Renal pelvis (tissue), 4 donors: ENCODE results near the gene CUEDC1. TPM values are rescaled to one million over a fixed set of nuclear protein-coding genes. Genes with fewer than 3 reads are reported as not detected.
A peak's percentile ranks its signal among the peaks of the same experiment; 100 is the strongest.
"Not testable (repeated sequence)": the region's sequence is repeated elsewhere in the genome, so short reads cannot be mapped to it uniquely, and the experiment has no call there.

Experiments used
- DNase-seq: peaks from one replicate; pipeline ENCODE4 v3.0.0-alpha.2; 2013
- polyA plus RNA-seq, 3 donors: library from polyadenylated mRNA; unstranded; fragments of 120-200 nt; gene quantifications; one replicate each; pipeline ENCODE4 v1.2.1, GENCODE V29; 2013; ENCODE audit not compliant: insufficient read length in 3 of 3

CUEDC1 gene
- polyA plus RNA-seq, 3 donors = 45.1 to 51.0 (median 46.2) TPM

DNA sequence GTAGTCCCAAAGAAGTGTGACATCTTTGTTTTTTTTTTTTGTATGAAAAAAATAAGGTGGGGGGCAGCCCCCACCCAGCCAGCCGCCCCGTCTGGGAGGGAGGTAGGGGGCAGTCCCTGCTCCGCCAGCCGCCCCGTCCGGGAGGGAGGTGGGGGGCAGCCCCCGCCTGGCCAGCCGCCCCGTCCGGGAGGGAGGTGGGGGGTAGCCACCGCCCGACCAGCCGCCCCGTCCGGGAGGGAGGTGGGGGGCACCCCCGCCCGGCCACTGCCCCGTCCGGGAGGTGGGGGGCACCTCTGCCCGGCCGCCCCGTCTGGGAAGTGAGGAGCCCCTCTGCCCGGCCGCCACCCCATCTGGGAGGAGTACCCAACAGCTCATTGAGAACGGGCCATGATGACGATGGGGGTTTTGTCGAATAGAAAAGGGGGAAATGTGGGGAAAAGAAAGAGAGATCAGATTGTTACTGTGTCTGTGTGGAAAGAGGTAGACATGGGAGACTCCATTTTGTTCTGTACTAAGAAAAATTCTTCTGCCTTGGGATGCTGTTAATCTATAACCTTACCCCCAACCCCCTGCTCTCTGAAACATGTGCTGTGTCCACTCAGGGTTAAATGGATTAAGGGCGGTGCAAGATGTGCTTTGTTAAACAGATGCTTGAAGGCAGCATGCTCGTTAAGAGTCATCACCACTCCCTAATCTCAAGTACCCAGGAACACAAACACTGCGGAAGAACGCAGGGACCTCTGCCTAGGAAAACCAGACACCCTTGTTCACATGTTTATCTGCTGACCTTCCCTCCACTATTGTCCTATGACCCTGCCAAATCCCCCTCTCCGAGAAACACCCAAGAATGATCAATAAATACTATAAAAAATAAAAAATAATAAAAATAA lies 108.9 kb downstream of the CUEDC1 start:
- DNase-seq = not testable (repeated sequence)

DNA sequence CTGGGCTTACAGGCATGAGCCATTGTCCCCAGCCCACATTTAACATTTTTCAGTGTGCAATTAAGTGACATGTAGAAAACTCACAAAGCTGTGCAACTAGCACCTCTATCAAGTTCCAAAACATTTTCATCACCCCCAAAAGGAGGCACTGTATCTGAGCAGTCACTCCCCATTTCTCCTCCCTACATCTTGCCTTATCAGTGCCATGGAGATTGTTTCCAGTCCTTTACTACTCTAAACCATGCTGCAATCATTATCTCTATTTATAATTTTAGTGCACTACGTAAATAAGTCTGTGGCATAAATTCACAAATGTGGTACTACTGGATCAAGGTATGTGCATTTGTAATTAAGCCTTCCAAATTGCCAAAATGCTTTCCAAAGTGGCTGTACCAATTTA lies 112.9 kb downstream of the CUEDC1 start:
- DNase-seq = no peak

DNA sequence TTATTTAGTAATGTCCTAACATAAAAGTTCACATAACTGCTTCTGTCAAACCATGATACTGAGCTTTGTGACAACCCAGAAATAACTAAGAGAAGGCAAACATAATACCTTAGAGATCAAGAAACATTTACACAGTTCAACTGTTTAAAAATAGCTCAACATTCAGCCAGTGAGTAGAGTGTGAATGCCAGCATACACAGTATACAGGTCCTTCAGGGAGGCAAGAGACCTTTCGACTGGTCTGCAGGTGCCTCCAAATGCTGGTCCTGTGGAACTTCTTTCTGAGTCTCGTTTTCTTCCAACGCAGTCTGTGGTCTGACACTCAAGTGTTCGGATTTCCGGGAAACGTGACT lies 115.7 kb downstream of the CUEDC1 start:
- DNase-seq = no peak

DNA sequence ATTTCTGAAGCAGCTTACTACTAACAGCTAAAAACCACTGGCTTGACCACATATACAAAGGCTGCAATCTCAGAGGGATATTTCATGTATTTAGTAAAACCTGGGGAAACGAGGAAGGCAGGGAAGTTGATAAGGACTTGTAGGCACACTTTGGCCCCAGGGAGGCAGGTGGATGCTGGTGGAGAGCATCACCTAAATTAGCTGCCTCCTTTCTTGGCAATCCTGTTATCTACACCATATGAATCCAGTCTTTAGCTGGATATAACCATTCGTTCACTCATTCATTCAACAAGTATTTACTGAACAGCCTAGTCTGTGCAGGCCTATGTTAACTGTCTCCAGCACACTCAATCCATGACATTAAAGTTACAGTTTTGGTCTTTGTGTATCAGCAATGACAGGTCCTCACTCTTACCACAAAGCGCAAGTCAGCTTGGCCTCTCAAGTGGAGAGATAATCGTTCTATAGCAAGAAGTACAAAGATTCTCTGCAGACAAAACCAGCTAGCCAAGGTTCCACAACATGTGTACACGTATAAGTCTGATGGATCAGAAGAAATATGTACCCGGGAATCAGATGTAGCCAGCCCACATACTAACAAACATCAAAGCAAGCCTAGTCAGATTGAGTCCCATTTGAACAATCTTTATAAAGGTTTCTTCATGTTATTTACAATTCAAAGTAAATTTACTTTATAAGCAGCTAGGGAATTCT lies 116.2 kb downstream of the CUEDC1 start:
- DNase-seq = no peak

DNA sequence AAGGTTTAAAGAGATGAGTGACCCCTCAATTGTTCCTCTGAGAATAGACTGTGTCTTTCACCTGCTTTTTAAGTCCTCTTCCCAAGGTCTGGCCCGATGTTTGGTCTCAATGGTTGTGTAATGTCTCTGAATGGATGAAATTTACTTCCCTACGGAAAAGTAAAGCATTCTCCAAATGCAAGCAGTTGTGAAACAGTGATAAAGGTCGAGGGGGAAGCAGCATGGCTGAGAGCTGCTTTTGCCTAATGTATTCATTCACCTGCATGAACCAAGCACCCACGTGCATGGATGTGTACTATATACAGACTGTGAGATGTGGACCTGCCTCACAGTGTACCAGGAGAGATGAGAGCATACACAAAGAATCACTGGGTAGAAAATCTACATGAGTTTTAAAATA lies 116.8 kb downstream of the CUEDC1 start:
- DNase-seq = no peak

DNA sequence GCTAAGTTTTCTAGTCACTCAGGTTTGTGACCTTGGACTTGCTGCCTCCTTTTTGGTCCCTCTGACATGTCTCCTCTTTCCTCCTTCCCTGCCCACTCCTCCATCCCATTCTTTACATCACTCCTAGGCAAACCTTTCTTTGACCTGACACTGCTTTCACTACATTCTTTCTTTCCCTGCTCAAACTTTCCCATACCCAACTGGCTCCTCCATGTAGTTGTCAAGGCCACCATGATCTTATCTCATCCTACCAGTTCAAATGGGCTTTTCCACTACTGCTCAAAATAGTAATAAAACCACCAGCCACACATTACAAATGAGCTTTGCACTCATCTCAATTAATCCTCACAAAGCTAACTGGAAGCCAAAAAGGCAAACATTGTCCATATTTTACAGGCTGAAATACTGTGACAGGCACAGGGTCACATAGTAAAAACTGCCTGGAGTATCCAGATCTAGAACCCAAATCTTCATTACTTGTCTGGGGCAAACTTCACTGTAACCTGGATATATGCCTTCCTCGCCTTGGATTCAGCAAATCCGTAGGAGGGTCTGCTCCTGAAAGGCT lies 119.8 kb downstream of the CUEDC1 start:
- no peak for DNase-seq

DNA sequence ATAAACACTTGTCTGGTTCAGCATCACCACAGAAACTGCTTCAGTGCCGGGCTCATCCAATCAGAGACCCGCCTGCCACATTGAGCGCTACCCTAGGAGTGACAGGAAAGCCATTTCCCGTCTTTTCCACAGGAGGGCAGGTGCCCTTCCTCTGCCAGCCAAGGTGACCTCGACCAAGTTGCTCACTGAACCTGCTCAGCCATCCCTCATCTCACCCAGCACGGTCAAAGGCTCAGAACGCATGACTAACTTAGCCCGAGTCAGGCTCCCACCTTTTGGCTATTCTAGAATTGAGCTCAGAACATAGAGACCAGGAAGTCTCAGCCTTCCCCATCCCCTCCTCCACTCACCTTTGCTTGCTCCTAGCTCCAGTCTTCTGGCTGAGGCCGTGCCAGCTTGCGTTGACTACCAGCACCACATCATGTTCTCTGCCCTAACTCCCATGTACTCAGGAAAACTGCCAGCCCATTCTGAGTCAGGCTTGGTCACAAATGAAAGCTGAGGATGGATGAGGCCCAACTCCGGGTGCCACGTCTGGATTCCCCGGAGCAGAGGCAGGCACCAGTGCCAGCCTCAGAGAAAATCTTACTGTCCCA lies 121.0 kb downstream of the CUEDC1 start:
- no peak for DNase-seq

DNA sequence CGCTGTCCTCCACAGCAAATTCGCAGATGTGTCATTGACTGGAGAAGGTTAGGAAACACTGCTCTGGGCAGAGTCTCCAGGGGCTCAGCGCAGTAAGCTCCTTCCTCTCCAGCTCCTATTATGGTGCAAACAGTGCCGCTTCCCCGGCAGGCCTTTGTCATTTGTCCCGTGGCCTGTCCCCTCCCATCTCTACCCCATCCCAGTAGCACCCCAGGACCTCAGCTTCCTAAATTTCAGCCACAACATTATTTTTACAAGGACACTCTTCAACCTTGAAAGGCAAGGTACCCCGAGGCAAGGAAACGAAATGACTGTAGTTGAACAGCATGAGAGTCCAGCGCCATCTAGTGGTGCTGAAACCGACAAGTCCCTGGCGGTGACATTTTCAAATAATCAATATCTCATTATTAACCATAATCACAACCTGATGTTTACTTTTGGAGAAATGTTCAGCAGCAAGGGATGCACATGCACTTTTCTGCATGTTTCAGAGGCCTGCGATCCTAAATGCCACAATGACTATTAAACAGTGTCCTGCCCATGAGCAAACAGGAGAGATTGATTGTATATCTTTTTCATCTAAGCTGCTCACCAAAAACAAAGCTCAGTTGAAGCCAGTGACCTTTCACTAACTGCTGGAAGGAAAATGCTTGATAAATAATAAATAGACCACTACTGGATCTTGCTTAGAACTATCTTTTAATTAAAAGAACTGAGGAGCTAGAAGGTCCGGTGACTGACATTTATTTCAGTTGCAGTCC lies 121.9 kb downstream of the CUEDC1 start:
- DNase-seq = peak; percentile 75

DNA sequence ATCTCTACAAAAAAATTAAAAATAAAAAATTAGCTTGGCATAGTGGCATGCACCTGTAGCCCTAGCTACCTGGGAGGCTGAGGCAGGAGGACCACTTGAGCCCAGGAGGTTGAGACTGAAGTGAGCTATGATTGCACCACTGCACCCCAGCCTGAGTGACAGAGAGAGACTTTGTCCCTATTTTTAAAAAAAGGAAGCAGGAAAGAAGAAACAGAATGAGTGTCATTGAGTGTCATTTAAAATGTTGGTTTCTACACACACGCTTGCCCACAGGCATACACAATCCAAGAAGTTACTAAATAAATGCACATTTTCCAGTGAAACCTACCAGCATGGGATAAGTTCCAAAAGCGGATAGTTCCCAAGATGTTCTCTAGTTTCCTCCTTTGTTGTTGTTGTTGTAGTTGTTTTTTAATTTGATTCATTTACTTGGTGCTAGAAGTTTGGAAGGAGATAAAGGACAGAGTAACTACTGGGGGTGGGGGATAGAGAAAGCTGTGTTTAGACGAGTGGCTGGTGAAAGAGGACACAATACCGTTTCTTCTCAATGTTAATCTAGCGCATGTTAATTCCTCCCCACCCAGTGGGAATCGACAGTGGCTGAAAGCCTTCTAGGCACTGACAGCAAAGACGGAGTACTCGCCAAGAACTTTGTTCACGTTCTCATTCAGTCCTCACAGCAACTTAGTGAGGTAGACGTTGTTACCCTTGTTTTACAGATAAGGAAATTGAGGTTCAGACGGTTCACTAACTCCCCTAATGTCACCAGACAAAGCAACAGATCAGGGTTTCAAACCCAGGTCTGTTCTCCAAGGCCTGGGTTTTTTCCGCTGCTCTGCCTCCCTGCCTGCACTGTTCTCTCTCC lies 122.7 kb downstream of the CUEDC1 start:
- no peak for DNase-seq

DNA sequence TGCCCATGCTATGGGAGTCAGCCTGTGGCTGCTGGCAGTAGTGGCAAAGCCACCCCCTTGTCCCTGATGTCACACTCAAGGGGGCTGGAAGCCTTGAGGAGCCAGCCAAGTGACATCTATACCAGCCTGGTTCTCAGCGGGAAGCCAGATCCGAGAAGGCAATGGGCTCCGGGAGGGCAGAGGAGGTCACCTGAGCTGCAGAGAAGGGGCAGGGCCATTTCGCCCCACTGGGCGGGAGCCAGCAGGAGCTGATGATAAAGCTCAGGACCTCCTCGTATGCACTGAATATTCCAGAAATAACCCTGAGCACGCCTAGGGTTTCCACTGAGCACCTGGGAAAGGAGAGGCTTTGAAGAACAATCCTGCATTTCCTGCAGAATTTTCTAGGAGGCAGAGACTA lies 124.3 kb downstream of the CUEDC1 start:
- no peak for DNase-seq

DNA sequence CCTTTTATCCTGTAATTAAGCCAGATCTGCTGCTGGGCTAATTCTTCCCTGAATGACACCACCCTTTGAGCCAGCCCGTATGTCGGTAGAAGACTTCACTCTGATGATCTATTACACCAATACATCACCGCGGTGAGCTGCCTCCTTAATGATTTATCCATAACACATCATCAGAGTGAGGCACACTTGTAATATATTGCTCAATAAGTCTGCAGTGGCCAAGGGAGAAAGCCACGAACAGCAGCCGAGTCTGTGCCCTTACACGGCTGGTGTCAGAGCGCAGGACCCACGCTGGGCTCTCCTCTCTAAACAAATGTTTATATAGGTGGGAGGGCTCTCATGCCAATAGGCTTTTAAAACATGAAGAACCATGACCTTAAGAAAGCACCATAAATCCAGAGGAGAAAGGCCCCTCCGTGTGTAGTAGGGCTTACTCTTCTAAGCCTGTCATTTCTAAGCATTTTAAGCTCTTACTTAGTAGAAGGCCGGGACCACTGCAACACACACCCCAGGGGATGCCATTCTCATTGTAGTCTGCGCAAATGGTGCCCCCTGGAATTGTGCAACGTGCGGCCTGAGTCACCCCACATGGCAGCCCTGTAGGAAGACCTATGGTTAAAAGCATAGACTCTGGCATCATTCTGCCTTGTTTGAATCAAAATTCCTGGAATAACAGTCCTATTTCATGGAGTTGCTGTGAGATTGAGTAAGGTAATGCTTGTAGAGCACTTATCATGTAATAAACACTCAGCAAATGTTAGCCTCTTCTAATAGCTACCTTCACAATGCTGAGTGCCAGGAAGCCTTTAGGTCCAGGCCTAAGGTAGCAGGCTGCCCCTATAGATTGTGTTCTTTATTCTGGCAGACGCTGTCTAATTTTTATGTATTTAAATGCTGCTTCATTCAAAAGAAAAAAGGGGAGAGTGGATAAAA lies 131.5 kb downstream of the CUEDC1 start:
- DNase-seq = no peak

DNA sequence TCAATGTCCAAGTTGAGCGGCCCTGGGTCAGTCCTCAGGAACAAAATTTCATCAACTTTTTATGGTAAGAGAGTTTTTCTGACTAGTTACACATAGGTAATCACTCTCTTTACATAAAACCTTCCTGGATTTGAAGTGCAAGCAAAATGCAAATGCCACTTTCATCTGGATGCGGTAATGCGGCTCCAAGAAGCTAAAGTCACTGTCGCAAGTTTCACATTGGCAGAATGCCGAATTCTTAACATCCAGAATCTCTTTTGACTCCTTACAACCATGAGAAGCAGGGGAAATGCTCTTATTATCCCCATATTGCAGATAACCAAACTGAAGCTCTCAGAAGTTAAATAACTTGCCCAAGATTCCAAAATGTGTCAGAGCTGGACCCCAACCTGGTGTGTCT lies 135.3 kb downstream of the CUEDC1 start:
- DNase-seq = no peak

DNA sequence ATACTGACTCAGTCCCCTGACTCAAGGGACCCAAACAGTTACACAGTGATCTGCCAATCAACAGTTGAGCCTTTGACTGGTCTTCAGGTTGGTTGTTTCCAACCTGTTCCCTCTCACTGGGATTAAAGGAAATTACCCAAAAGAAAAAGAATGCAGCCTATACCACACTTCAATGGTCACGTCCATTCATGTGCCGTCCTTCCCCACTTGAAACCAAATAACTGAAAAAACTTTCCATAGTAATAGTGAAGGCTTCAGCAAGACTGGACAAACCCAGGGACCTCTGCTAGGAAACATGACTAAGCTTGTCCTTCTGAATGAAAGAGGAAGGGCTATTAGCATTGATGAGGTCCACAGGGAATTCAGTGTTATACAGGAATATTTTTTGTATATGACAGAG lies 135.9 kb downstream of the CUEDC1 start:
- no peak for DNase-seq

DNA sequence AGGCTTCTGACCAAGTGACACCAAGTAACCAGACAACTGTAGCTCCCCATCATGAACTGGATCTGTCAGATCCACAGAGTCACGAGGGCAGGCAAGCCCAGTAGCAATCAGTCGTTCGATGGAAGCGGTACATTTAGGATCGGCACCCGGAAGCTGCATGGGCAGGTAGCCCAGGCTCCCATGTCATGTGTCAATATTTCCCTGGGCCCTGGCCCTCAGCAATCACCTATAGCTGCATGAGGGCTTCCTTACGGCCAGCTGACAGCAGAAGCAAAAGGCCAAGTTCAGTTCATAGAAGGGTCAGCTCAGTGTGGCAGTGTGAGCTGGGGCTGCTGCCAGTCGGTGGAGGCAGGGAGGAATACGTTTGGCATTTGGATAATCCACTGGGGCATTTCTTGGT lies 137.1 kb downstream of the CUEDC1 start:
- no peak for DNase-seq

DNA sequence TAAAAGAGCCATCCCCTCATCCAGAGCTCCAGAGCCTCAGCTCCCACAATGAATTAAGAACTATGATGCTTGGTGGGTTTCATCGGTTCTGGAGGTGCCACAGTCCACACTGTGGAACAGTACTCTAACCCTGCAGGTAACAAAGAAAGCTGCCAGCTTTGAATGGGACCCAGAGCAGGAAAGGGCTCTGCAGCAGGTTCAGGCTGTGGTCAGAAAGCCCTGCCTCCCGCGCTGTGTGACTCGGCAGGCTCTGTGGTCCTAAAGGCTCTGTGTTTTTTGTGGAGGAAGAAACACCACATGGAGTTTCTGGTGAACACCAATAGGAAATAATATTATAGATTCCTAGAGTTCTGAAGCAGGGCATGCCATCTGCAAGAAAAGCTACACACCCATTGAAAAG lies 137.9 kb downstream of the CUEDC1 start:
- no peak for DNase-seq

DNA sequence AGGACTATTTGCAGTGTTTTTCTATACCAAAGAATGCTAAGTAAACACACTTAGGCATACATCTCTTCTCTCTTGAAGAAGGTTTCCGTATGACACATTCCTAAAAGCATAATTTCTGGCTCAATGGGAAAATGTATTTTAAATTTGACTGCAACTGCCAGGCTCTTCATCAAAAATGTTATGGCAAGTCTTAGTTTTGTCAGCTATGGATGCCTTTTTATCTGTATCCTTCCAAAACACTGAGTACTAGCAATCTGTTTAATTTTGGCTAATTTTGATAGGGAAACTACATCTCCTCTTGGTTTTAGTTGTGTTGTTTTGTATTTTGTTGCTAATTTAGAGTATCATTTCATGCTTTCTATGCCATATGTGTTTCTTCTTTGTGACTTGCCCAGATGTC lies 140.8 kb downstream of the CUEDC1 start:
- no peak for DNase-seq

DNA sequence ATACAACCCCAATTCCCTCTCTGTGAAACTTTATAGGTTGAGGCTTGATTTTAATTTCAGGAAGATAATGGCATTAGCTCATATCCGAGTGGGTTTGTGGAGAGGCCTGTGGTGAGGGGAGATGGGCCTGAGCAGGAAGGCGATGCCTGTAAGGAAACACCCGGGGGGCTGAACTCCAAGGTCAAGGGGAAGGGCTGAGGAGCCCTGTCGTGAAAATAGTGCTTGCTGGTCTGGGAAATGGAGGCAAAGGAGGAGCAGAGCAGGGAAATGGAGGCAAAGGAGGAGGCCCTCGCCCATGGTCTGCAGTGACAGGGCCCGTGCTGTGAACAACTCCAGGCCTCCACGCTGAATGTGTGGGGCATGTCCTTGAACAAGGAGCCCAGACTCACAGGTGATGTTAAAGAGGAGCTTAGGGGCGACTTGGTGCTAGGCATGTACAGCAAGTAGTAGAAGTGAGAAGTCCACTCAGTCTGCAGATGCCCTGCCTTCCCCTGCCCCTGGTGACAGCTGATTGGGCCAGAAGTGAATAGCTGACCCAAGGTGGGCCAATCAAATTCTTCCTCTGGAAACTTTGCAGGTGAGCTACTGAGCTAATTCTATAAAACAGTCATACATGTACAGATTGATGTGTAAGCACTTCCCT lies 143.5 kb downstream of the CUEDC1 start:
- DNase-seq = no peak
